Tibial nerve (tissue), 3 donors: ENCODE results near the gene MAGI2.

ENCODE experiments used
- CTCF ChIP-seq, 5 experiments: fragments of 200-600 bp in 3 of 5; fragments of 450-650 bp in 2 of 5; sonication (generic) in 3 of 5; IDR thresholded peaks; one replicate each; pipeline ENCODE4 v1.5.1; 2016 to 2019; ENCODE audit warnings: antibody characterized with exemption in 5 of 5, mild to moderate bottlenecking in 3 of 5, moderate library complexity in 2 of 5
- POLR2A ChIP-seq, 2 donors: fragments of 450-650 bp; IDR thresholded peaks; one replicate each; pipeline ENCODE4 v1.6.1; 2017; ENCODE audit warnings: antibody characterized with exemption in 2 of 2, mild to moderate bottlenecking in 2 of 2, moderate library complexity in 2 of 2

GRCh38 chr7:79381921-79382320 lies 71.5 kb downstream of the MAGI2 start:
- no peak for TF ChIP-seq CTCF (IDR thresholded peaks at IDR 0.05)
- no peak for TF ChIP-seq POLR2A (IDR thresholded peaks at IDR 0.05)
